B cell (primary cell): ENCODE measurements around the gene DENND2A.

ENCODE experiments used
- CTCF ChIP-seq: fragments of 200-600 bp; IDR thresholded peaks from one replicate; pipeline ENCODE4 v1.8.0; 2022; ENCODE audit warnings: antibody characterized with exemption, mild to moderate bottlenecking
- EZH2 ChIP-seq: IDR thresholded peaks from 2 replicates; pipeline ENCODE4 v1.6.1; 2012; ENCODE audit warnings: borderline replicate concordance, low read depth, mild to moderate bottlenecking, moderate library complexity, low read length; ENCODE audit not compliant: insufficient read depth, poor library complexity, severe bottlenecking

GRCh38 chr7:140677496-140677895 is 36.9 kb upstream of the DENND2A start:
- TF ChIP-seq CTCF (no peak), EZH2 (no peak)
